Cardiac septum (tissue), 1 donor: ENCODE data around the gene GNA15. TPM values are rescaled to one million over a fixed set of nuclear protein-coding genes. Genes with fewer than 3 reads are reported as not detected.
"Not testable (repeated sequence)": the region's sequence is repeated elsewhere in the genome, so short reads cannot be mapped to it uniquely, and the experiment has no call there.

Experiments used
- DNase-seq: peaks from one replicate; pipeline ENCODE4 v3.0.0-alpha.2; 2020; ENCODE audit warnings: low spot score
- intact Hi-C: fragments of 100-400 bp; cut with DNase I; formaldehyde crosslinking; loops from one replicate; pipeline ENCODE4 v1.14.0; 2022
- total RNA-seq: library from RNA; stranded (reverse); fragmentation: NEBNext Ultra II Directional; extraction: Animal tissue kit (Norgen Biotek cat#: 25700); gene quantifications from one replicate; pipeline ENCODE4 v1.2.1, GENCODE V29; 2021
- donor health status: DM: no; HTN: no; CAD: no.

Gene GNA15
- total RNA-seq, 1 donor from 2014 or later: 1.9 TPM

GRCh38 chr19:3185461-3186159, 49.8 kb downstream of the GNA15 start, which contains the start of gene NCLN:
Gene NCLN (plus strand): TSS chr19:3185930. CDS start chr19:3186031, 101 bp downstream.
- intact Hi-C loops: loop anchor here (10.0 kb wide), 1 partner anchor 249 kb away; no protein-coding TSS in a partner anchor
- DNase-seq: peak; percentile 98

- intact Hi-C loops: loop anchor here (10.0 kb wide), 1 partner anchor 249 kb away; no protein-coding TSS in a partner anchor
- no peak for DNase-seq
Measured at GRCh38 chr19:3186160-3186688, 50.4 kb downstream of the GNA15 start.

- intact Hi-C loops: loop anchor here (10.0 kb wide), 1 partner anchor 248 kb away; no protein-coding TSS in a partner anchor
- DNase-seq: no peak
Measured at GRCh38 chr19:3186891-3187661, 51.2 kb downstream of the GNA15 start.

GRCh38 chr19:3187662-3188511, 52.1 kb downstream of the GNA15 start:
- intact Hi-C loops: loop anchor here (10.0 kb wide), 1 partner anchor 247 kb away; no protein-coding TSS in a partner anchor
- no peak for DNase-seq

GRCh38 chr19:3188627-3189596, 53.1 kb downstream of the GNA15 start:
- intact Hi-C loops: loop anchor here (10.0 kb wide), 1 partner anchor 246 kb away; no protein-coding TSS in a partner anchor

GRCh38 chr19:3189702-3190469, 54.1 kb downstream of the GNA15 start:
- DNase-seq: no peak
- intact Hi-C loops: loop anchor here (10.0 kb wide), 1 partner anchor 245 kb away; no protein-coding TSS in a partner anchor

More at GRCh38 chr19:3188627-3189596, 53.1 kb downstream of the GNA15 start:
- peak; percentile 87 for DNase-seq

- intact Hi-C loops: no loop called here
Measured at GRCh38 chr19:3190470-3190770, 54.6 kb downstream of the GNA15 start.

GRCh38 chr19:3190921-3191805, 55.3 kb downstream of the GNA15 start:
- no peak for DNase-seq
- intact Hi-C loops: no loop called here

More at GRCh38 chr19:3190470-3190770, 54.6 kb downstream of the GNA15 start:
- DNase-seq: no peak

GRCh38 chr19:3191806-3192104, 55.9 kb downstream of the GNA15 start:
- intact Hi-C loops, DNase-seq: not testable (repeated sequence)

- intact Hi-C loops: no loop called here
- no peak for DNase-seq
Measured at GRCh38 chr19:3192228-3192635, 56.4 kb downstream of the GNA15 start.

GRCh38 chr19:3192684-3193083, 56.9 kb downstream of the GNA15 start:
- DNase-seq: no peak
- intact Hi-C loops: no loop called here

- DNase-seq: no peak
- intact Hi-C loops: no loop called here
Measured at GRCh38 chr19:3193256-3194105, 57.6 kb downstream of the GNA15 start.

- intact Hi-C loops: no loop called here
- no peak for DNase-seq
Measured at GRCh38 chr19:3194106-3195087, 58.6 kb downstream of the GNA15 start.

- intact Hi-C loops: no loop called here
- DNase-seq: no peak
Measured at GRCh38 chr19:3196064-3196932, 60.5 kb downstream of the GNA15 start.
